Liver (tissue), 9 donors: ENCODE measurements around the gene AP3B1. TPM values are rescaled to one million over a fixed set of nuclear protein-coding genes. Genes with fewer than 3 reads are reported as not detected.
A peak's percentile ranks its signal among the peaks of the same experiment; 100 is the strongest.
"Not testable (repeated sequence)": the region's sequence is repeated elsewhere in the genome, so short reads cannot be mapped to it uniquely, and the experiment has no call there.

Source experiments
- DNase-seq: peaks from one replicate; pipeline ENCODE4 v3.0.0-alpha.2; 2017; ENCODE audit warnings: low spot score
- H3K27ac ChIP-seq, 2 donors: one replicate each; pipeline ENCODE4 v1.7.0; 2013; ENCODE audit warnings: inconsistent platforms in 2 of 2, low read length in 2 of 2, control low read depth in 1 of 2, low read depth in 1 of 2, mild to moderate bottlenecking in 1 of 2
- H3K27me3 ChIP-seq, 4 donors: one replicate each; pipeline versions ENCODE4 v1.6.1 to v1.7.0; 2013; ENCODE audit warnings: low read length in 3 of 4, inconsistent platforms in 1 of 4, mild to moderate bottlenecking in 1 of 4, moderate library complexity in 1 of 4; ENCODE audit not compliant: control insufficient read depth in 4 of 4, insufficient read depth in 4 of 4
- H3K36me3 ChIP-seq, 4 donors: one replicate each; pipeline versions ENCODE4 v1.6.1 to v1.7.0; 2013; ENCODE audit warnings: low read length in 3 of 4, mild to moderate bottlenecking in 3 of 4, low read depth in 1 of 4, moderate library complexity in 1 of 4; ENCODE audit not compliant: control insufficient read depth in 4 of 4, insufficient read depth in 3 of 4
- H3K4me1 ChIP-seq, 4 donors: one replicate each; pipeline versions ENCODE4 v1.6.1 to v1.7.0; 2013; ENCODE audit warnings: low read length in 3 of 4, mild to moderate bottlenecking in 3 of 4, moderate library complexity in 1 of 4; ENCODE audit not compliant: control insufficient read depth in 4 of 4, insufficient read depth in 4 of 4
- H3K4me3 ChIP-seq, 3 donors: one replicate each; pipeline versions ENCODE4 v1.6.1 to v1.7.0; 2013; ENCODE audit warnings: low read length in 3 of 3, control low read depth in 1 of 3, low read depth in 1 of 3, mild to moderate bottlenecking in 1 of 3
- H3K9ac ChIP-seq, 2 donors: one replicate each; pipeline ENCODE4 v1.7.0; 2013; ENCODE audit warnings: low read length in 2 of 2, mild to moderate bottlenecking in 2 of 2, moderate library complexity in 2 of 2, control low read depth in 1 of 2, low read depth in 1 of 2
- H3K9me3 ChIP-seq, 4 donors: one replicate each; pipeline versions ENCODE4 v1.6.1 to v1.7.0; 2013; ENCODE audit warnings: low read length in 3 of 4; ENCODE audit not compliant: control insufficient read depth in 4 of 4
- EGR1 ChIP-seq, 2 donors: IDR thresholded peaks; 2 replicates each; pipeline ENCODE4 v1.6.1; 2016 to 2018; ENCODE audit warnings: antibody characterized with exemption in 2 of 2, low read depth in 2 of 2
- FOXA1 ChIP-seq: IDR thresholded peaks from 2 replicates; pipeline ENCODE4 v1.6.1; 2016; ENCODE audit warnings: antibody characterized with exemption
- HNF4G ChIP-seq: IDR thresholded peaks from 2 replicates; pipeline ENCODE4 v1.6.1; 2016; ENCODE audit warnings: antibody characterized with exemption
- RAD21 ChIP-seq, 2 donors: IDR thresholded peaks; 2 replicates each; pipeline ENCODE4 v1.6.1; 2016; ENCODE audit warnings: antibody characterized with exemption in 2 of 2, mild to moderate bottlenecking in 2 of 2
- REST ChIP-seq: IDR thresholded peaks from 2 replicates; pipeline ENCODE4 v1.6.1; 2016; ENCODE audit warnings: antibody characterized with exemption, mild to moderate bottlenecking
- SP1 ChIP-seq: IDR thresholded peaks from 2 replicates; pipeline ENCODE4 v1.6.1; 2018; ENCODE audit warnings: antibody characterized with exemption, mild to moderate bottlenecking
- YY1 ChIP-seq: IDR thresholded peaks from 2 replicates; pipeline ENCODE4 v1.6.1; 2016; ENCODE audit warnings: antibody characterized with exemption, mild to moderate bottlenecking
- ZBTB33 ChIP-seq: IDR thresholded peaks from 2 replicates; pipeline ENCODE4 v1.6.1; 2016; ENCODE audit warnings: antibody characterized with exemption
- WGBS: extraction: QIAGEN DNeasy Blood & Tissue Kit; methylation state at CpG from one replicate; pipeline ENCODE4 v1.1.7; 2013; 5-methylcytosine and 5-hydroxymethylcytosine counted together
- polyA plus RNA-seq, 2 donors: library from polyadenylated mRNA; stranded (reverse) in 1 of 2; unstranded in 1 of 2; fragments of 200-250 nt in 1 of 2; fragments of >200 nt in 1 of 2; fragmentation: Nextera tagmentation in 1 of 2; extraction: Ambion mirVana in 1 of 2; gene quantifications; one replicate each; pipeline versions ENCODE4 v1.2.1 to v1.2.3, GENCODE V29; 2013 to 2015
- total RNA-seq, 2 donors: library from RNA; depleted of rRNA; stranded (reverse); fragments of >200 nt; gene quantifications; one replicate each; pipeline ENCODE4 v1.2.3, GENCODE V29; 2014
- TF ChIP-seq, protein P1 (sequence below): IDR thresholded peaks from 2 replicates; pipeline ENCODE4 v1.6.1; 2016; ENCODE audit warnings: antibody characterized with exemption
- TF ChIP-seq, protein P2 (sequence below): IDR thresholded peaks from 2 replicates; pipeline ENCODE4 v1.6.1; 2016; ENCODE audit warnings: antibody characterized with exemption
- TF ChIP-seq, protein P3 (sequence below): fragments of 150-350 bp; IDR thresholded peaks from 2 replicates; pipeline ENCODE4 v1.5.1; 2017; ENCODE audit warnings: improper control_type of control experiment, low read depth, low read length; ENCODE audit not compliant: missing input control
- donor health status: healthy.
- donor health status: healthy.
- donor health status: healthy.
- donor health status: healthy.
- donor health status: healthy.

AP3B1 gene
- total and polyA plus RNA-seq, 4 donors = 8.2 to 23.1 (median 14.4) TPM

GRCh38 chr5:78178356-78178755 lies 116.1 kb downstream of the AP3B1 start (continued):
- TF ChIP-seq, protein P1, sequence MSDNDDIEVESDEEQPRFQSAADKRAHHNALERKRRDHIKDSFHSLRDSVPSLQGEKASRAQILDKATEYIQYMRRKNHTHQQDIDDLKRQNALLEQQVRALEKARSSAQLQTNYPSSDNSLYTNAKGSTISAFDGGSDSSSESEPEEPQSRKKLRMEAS = no peak

GRCh38 chr5:78170335-78170734 lies 124.2 kb downstream of the AP3B1 start:
- peaks cover 0 to 15% (median 11%) of the 10 kb centered on the region in 4 donors for H3K36me3 ChIP-seq

DNA sequence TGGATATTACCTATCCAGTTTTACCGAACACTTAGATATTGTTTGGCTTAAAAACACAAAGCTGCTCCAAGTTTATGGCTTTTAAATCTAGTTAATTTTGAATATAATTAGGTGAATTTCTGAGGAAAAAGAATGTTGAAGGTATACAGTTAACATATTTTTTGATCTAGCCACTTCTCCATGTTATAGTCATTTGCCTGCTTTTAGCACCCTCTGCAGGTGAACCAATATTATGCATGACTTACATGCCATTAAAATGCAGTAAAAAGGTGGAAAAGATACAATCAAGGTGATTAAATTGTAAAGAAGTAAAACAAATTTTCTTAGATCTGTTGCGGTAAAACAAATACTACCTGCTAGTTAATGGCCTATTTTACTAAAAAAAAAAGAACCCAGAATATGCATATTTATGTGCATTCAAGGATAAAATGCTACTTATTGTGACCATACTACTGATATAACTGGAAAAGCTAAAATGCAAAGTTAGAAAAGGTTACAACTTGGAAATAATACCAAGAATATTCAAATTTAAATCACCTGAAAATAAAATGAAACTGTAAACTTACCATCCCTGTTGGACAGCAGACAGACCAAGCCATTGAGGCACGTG lies 132.1 kb downstream of the AP3B1 start:
- no peak overlapping the region for H3K4me3 ChIP-seq
- no peaks in the 10 kb centered on the region for H3K27me3 ChIP-seq
- TF ChIP-seq, protein P2, sequence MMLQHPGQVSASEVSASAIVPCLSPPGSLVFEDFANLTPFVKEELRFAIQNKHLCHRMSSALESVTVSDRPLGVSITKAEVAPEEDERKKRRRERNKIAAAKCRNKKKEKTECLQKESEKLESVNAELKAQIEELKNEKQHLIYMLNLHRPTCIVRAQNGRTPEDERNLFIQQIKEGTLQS = no peak
- TF ChIP-seq REST = no peak
- TF ChIP-seq RAD21 (IDR thresholded peaks at IDR 0.05) = peak; percentile 74 to 83
- TF ChIP-seq YY1 = no peak
- TF ChIP-seq, protein P3, sequence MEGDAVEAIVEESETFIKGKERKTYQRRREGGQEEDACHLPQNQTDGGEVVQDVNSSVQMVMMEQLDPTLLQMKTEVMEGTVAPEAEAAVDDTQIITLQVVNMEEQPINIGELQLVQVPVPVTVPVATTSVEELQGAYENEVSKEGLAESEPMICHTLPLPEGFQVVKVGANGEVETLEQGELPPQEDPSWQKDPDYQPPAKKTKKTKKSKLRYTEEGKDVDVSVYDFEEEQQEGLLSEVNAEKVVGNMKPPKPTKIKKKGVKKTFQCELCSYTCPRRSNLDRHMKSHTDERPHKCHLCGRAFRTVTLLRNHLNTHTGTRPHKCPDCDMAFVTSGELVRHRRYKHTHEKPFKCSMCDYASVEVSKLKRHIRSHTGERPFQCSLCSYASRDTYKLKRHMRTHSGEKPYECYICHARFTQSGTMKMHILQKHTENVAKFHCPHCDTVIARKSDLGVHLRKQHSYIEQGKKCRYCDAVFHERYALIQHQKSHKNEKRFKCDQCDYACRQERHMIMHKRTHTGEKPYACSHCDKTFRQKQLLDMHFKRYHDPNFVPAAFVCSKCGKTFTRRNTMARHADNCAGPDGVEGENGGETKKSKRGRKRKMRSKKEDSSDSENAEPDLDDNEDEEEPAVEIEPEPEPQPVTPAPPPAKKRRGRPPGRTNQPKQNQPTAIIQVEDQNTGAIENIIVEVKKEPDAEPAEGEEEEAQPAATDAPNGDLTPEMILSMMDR = peak; percentile 39
- TF ChIP-seq, protein P1 = no peak
- no peak overlapping the region for H3K27ac ChIP-seq
- WGBS = 94% methylated on average over 3 of the region's 3 CpGs
- H3K9ac ChIP-seq = no peak overlapping the region
- DNase-seq = no peak
- H3K36me3 ChIP-seq = peaks cover 0 to 9% (median 2%) of the 10 kb centered on the region in 4 donors
- H3K9me3 ChIP-seq = no peaks in the 10 kb centered on the region
- H3K4me1 ChIP-seq = no peaks in the 10 kb centered on the region

More at GRCh38 chr5:78170335-78170734, 124.2 kb downstream of the AP3B1 start:
- not testable (repeated sequence) for H3K9me3 ChIP-seq, DNase-seq, H3K4me1 ChIP-seq, H3K27ac ChIP-seq, H3K9ac ChIP-seq, H3K4me3 ChIP-seq, H3K27me3 ChIP-seq
- WGBS = 96% methylated on average over 1 of the region's 1 CpG

DNA sequence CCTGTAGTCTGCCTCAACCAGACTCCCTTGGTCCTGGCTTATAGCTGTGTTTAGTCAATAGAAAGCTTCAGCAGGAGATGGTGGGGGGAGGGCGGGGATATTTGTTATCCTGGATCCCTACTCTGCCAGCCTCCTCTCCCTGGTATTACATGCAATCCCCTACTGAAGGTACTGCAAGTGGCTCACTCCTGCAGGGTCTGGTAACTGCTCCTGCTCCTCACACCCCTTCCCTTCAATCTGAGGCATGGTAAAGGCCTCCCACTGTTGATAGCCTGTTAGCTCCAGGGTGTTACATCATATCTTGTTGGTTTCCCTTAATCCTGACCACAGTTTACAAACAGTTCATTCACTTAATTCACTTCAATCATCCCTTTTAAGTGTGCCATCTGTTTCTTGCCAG lies 137.5 kb downstream of the AP3B1 start:
- Histone ChIP-seq H3K9me3 (no peaks in the 10 kb centered on the region), H3K4me3 (no peak overlapping the region), H3K27me3 (no peaks in the 10 kb centered on the region), H3K36me3 (peaks cover 4 to 25% (median 18%) of the 10 kb centered on the region in 4 donors), H3K27ac (no peak overlapping the region), H3K9ac (no peak overlapping the region), H3K4me1 (no peaks in the 10 kb centered on the region)
- TF ChIP-seq EGR1 (IDR thresholded peaks at IDR 0.05; ENCODE audit: low read depth in 2 of 2) (no peak), FOXA1 (no peak), YY1 (no peak), ZBTB33 (no peak), HNF4G (no peak), SP1 (no peak)
- TF ChIP-seq, protein P3 = no peak
- TF ChIP-seq, protein P1 = no peak
- DNase-seq = no peak
- WGBS = 100% methylated on average over 1 of the region's 1 CpG
